ENCODE data around the gene PCDHB4.
"Not testable (repeated sequence)": the region's sequence is repeated elsewhere in the genome, so short reads cannot be mapped to it uniquely, and the experiment has no call there.

GRCh38 chr5:141102070-141102469 is 19.5 kb upstream of the PCDHB4 start:
- TF ChIP-seq EGR1 (IDR thresholded peaks at IDR 0.05; ENCODE audit: low read depth in 2 of 2); YY1 (IDR thresholded peaks at IDR 0.05); GABPA (IDR thresholded peaks at IDR 0.05 in 1 of 2, conservative IDR thresholded peaks at IDR 0.05 in 1 of 2); HNF4A (conservative IDR thresholded peaks at IDR 0.05); JUND (IDR thresholded peaks at IDR 0.05); ATF3 (IDR thresholded peaks at IDR 0.05): not testable (repeated sequence)
- TF ChIP-seq, protein P1, sequence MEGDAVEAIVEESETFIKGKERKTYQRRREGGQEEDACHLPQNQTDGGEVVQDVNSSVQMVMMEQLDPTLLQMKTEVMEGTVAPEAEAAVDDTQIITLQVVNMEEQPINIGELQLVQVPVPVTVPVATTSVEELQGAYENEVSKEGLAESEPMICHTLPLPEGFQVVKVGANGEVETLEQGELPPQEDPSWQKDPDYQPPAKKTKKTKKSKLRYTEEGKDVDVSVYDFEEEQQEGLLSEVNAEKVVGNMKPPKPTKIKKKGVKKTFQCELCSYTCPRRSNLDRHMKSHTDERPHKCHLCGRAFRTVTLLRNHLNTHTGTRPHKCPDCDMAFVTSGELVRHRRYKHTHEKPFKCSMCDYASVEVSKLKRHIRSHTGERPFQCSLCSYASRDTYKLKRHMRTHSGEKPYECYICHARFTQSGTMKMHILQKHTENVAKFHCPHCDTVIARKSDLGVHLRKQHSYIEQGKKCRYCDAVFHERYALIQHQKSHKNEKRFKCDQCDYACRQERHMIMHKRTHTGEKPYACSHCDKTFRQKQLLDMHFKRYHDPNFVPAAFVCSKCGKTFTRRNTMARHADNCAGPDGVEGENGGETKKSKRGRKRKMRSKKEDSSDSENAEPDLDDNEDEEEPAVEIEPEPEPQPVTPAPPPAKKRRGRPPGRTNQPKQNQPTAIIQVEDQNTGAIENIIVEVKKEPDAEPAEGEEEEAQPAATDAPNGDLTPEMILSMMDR (IDR thresholded peaks at IDR 0.05; ENCODE audit: low read depth, low read length, missing input control), result not testable (repeated sequence)
- TF ChIP-seq, protein P2, sequence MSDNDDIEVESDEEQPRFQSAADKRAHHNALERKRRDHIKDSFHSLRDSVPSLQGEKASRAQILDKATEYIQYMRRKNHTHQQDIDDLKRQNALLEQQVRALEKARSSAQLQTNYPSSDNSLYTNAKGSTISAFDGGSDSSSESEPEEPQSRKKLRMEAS (IDR thresholded peaks at IDR 0.05), result not testable (repeated sequence)
- TF ChIP-seq, protein P3, sequence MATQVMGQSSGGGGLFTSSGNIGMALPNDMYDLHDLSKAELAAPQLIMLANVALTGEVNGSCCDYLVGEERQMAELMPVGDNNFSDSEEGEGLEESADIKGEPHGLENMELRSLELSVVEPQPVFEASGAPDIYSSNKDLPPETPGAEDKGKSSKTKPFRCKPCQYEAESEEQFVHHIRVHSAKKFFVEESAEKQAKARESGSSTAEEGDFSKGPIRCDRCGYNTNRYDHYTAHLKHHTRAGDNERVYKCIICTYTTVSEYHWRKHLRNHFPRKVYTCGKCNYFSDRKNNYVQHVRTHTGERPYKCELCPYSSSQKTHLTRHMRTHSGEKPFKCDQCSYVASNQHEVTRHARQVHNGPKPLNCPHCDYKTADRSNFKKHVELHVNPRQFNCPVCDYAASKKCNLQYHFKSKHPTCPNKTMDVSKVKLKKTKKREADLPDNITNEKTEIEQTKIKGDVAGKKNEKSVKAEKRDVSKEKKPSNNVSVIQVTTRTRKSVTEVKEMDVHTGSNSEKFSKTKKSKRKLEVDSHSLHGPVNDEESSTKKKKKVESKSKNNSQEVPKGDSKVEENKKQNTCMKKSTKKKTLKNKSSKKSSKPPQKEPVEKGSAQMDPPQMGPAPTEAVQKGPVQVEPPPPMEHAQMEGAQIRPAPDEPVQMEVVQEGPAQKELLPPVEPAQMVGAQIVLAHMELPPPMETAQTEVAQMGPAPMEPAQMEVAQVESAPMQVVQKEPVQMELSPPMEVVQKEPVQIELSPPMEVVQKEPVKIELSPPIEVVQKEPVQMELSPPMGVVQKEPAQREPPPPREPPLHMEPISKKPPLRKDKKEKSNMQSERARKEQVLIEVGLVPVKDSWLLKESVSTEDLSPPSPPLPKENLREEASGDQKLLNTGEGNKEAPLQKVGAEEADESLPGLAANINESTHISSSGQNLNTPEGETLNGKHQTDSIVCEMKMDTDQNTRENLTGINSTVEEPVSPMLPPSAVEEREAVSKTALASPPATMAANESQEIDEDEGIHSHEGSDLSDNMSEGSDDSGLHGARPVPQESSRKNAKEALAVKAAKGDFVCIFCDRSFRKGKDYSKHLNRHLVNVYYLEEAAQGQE (IDR thresholded peaks at IDR 0.05), result not testable (repeated sequence)

Measured in liver (tissue), 3 donors.